ENCODE results near the gene PHACTR2.
"Not testable (repeated sequence)": the region's sequence is repeated elsewhere in the genome, so short reads cannot be mapped to it uniquely, and the experiment has no call there.

The PHACTR2 gene

DNA sequence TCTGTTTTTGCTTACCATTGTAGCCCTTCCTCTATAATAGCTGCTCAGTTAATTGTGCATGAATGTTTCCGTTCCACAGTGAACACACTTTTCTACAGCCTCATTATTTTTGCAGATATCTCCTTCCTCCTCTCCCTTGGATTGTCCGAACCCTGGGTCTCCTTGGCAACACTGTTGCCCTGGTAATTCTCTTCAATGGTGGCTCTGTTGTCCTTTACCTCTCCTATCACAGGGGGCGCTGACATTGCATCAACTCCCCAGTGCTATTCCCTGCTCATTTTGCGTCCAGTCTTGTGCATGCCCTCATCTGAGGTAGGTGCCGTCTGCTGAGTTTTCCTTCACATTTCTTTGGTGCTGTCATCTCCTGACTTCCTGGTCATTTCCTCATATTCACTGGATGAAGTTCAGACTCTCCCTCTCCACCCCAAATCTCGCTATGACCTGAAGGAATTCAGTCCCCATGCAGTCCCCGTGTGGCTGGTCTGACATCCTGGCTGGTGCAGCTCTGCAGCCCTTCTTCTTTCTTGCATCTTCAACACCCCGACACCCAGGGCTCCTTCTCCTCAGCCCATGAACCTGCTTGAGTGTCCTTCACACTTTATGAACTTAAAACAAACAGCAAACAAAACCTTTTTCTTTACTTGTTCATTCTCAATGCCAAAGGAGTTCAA lies 21.1 kb downstream of the PHACTR2 start:
- DNase-seq (ENCODE audit: low read depth in 2 of 2) = no peak

DNA sequence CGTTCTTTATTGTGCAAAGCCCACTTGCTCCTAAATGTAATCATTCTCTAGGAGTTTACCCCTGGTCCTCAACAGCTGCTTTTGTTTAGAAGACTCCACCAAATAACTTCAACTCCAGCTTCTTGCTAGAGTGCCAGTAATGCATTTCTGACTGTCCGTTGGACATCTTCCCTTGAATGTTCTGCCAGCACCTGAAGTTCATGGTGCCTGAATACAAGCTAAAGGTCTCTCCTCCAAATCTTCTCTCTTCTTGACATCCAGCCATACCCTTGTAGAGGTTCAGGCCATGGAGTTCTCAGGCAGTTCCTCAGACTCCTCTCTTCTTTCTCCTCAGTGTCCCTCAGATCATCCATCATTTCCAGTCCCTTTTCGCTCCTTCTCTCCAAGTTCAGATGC lies 21.7 kb downstream of the PHACTR2 start:
- no peak for DNase-seq (ENCODE audit: low read depth in 2 of 2)

DNA sequence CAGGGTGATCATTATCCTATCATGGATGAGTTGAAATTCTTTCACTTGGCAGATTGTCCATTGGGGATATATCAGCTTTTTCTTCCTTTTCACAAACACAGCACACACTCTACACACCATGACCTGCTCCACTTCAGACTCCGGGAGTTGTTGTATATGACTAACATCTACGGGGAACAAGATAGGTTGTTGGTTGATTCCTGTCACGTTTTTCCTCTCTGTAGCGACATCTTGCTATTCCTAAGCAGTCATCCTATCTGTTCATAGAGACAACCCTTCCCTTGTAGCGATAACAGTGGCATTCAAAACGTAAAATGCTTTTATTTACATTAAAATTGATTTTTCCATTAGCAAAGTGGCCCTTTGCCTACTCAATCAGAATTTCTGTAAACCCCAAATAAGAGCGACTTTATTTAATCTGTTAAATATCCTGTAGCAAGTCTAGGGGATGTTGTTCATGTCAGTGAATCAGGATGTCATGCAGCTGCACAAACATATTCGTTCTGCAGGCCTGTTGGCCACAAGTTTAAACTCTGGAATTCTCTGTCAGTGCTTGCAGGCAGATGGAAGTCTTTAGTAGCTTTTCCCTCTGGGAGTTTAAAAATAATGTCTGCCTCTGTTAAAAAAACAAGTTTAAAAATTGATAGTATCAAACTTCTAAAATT lies 23.1 kb downstream of the PHACTR2 start:
- no peak for DNase-seq (ENCODE audit: low read depth in 2 of 2)

DNA sequence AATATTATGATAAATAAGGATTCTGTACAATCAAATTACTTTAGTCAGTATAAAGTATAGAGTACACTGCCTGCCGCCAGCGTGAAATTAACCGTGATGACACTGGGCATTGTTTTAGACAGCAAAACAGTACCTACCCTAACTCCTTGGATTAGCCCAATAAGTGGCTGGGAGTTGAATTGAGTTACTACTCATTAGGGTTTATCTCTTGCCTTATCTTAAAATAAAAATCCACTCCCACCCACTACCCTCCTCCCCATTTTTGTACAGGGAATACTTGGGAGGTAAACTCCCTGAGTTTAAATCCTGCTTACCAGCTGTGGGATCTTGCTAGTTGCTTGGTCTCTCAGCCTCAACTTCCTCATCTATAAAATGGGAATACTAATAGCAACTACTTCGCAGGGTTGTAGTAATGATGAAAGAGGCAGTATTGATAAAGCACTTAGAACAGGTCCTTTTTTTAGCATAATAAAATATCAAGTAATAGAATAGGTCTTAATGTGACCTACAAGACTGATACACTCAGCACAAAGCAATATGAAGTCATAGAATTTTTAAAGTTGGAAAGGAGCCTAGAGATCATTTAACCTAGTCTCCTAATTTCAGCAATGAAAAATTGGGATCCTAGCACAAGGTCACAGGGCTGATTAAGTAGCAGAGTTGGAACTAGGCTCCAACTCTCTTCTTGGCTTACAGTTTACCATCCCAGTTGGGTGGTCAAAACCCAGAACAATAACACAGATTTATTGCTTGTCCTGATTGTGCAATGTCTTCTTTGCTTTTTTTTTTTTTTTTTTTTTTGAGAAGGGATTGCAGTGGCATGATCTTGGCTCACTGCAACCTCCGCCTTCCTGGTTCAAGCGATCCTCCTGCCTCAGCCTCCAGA lies 23.8 kb downstream of the PHACTR2 start:
- no peak for DNase-seq (ENCODE audit: low read depth in 2 of 2)

DNA sequence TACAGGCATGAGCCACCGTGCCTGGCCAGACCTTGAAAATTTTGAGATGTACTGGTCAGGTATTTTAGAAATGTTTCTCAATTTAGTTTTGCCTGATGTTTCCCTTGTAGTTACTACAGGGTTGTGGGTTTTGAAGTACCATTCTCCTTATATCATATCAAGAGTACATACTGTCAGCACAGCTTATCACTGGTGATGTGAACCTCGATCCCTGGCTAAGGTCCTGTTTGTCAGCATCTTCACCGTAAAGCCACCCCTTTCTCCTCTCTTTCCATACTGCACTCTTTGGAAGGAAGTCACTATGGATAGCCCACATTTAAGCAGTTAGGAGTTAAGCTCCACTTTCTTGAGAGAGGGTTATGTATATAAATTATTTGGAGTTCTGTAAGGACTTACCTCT lies 27.8 kb downstream of the PHACTR2 start:
- DNase-seq (ENCODE audit: low read depth in 2 of 2) = no peak

DNA sequence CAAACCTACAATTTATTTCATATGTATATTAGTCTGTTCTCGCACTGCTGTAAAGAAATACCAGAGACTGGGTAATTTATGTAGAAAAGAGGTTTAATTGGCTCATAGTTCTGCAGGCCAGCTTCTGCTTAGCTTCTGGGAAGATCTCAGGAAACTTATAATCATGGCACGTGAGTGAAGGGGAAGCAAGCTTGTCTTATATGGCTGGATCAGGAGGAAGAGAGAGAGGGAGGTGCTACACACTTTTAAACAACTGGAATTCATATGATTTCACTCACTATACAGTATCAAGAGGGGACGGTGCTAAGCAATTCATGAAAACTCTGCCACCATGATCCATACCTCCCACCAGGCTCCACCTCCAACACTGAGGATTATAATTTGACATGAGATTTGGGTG lies 29.9 kb downstream of the PHACTR2 start:
- no peak for DNase-seq (ENCODE audit: low read depth in 2 of 2)

DNA sequence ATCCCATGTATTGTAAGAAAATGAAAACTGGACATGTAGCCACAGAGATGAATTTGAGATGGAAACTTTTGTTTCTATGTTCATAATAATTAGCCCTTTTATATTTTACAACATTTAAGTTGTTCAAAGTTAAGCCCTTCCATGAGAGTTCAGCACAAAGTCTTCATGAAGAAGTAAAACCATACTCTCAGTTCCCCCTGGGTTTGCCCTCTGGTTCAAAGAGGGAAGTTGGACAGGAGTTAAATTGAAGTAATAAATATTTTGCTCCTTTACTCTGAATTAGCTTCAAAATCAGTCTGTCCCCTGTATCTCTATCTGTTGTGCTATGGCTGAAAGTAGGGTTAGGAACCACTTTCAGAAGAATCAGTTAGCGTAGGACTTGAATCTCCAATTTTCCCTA lies 31.1 kb downstream of the PHACTR2 start:
- no peak for DNase-seq (ENCODE audit: low read depth in 2 of 2)

DNA sequence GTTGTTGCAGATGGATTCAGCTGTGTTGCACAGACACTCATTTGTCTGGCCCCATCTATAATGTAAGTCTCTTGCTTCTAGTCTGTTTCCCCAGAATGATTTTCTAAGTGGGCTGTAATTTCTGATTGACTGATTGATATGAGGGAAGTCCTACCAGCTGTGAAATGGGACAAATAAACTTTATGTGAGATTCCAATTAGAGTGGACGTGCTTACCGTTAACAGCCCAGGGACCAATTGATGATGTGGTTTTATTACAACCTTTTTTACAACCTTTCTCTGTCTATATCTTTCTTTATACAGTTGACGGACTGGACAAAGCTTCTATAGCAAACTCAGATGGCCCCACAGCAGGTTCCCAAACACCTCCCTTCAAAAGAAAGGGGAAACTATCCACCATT lies 33.9 kb downstream of the PHACTR2 start:
- no peak for DNase-seq (ENCODE audit: low read depth in 2 of 2)

DNA sequence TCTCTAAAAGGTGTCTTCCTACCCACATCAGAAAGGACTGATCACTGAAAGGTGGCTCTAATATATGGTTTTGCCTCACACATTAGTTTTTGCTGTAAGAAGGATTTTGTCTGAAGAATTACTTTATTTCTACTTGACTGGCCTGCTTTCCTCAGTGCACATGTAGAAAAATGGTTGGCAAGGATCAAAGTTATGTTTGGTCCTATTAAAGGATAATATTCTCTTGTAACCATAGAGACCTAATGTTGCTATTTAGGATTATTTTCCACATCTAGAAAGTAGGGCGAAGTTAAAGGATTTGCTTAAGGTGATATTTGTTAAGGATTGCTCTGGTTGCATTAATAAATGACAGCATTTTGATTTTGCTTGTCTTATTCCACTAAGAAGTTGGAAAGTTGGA lies 40.7 kb downstream of the PHACTR2 start:
- DNase-seq (ENCODE audit: low read depth in 2 of 2) = no peak

DNA sequence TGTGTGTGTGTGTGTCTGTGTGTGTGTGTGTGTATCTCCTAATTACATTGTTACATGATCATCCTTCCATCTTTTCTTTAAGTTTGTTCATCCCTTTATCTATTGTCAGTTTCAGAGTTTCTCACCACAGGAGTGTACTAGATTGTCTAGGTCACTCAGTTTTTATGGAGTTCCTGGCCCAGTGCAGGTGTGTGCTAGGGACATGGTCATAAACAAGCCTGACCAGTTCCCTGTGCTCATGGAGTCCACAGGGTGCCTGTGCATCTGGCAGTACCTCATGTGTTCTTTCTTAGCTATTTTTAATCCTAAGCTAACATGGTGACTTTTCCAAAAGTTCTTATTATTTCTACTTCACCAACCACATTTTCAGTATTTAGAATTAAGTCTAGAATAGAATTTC lies 43.9 kb downstream of the PHACTR2 start:
- DNase-seq (ENCODE audit: low read depth in 2 of 2) = no peak

DNA sequence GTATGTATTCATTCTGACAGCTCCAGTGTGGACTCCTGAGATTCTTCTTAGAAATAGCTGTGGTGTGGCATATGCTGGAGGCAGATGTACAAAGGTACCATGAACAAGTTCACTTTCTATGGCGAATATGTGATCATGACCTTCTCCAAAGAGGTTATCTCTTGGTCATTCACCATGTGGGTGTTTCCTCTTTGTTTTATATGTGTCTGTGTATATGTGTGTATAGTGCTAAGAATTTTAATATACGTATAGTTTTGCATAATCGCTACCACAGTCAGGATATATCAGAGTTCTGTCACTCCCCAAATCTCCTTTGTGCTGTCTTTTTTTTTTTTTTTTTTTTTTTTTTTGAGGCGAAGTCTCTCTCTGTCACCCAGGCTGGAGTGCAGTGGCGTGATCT lies 47.1 kb downstream of the PHACTR2 start:
- DNase-seq (ENCODE audit: low read depth in 2 of 2) = no peak

DNA sequence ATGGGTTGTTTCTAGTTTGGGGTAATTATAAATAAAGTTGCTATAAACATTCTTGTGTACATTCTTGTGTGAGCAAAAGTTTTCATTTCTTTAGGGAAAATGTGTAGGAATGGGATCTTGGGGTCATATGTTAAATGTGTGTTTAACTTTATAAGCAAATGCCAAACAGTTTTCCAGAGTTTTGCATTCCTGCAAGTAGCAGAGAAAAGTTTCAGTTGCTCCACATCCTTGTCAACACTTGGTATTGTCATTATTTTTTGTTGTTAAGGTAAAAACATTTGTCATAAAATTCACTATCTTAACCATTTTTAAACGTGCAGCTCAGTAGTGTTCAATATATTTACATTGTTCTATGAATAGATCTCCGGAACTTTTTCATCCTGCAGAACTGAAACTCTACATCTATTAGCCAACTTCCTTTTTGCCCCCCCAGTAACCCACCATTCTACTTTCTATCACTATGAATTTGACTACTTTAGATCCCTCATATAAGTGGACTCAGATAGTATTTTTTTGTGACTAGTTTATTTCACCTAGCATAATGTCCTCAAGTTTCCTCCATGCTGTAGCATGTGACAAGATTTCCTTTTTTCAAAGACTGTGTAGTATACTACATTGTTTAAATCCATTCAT lies 48.4 kb downstream of the PHACTR2 start:
- DNase-seq (ENCODE audit: low read depth in 2 of 2) = no peak

DNA sequence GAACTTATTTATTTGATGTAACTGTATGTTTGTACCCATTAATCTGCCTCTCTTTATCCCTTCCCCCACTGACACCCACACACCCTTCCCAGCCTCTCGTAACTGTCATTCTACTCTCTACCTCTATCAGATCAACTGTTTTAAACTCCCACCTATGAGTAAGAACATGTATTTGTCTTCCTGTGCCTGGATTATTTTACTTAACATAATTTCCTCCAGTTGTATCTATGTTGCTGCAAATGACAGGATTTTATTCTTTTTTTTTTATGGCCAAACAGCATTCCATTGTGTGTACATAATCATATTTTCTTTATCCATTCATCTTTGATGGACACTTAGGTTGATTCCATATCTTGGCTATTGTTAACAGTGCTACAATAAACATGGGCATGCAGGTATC lies 49.3 kb downstream of the PHACTR2 start:
- DNase-seq (ENCODE audit: low read depth in 2 of 2) = no peak

DNA sequence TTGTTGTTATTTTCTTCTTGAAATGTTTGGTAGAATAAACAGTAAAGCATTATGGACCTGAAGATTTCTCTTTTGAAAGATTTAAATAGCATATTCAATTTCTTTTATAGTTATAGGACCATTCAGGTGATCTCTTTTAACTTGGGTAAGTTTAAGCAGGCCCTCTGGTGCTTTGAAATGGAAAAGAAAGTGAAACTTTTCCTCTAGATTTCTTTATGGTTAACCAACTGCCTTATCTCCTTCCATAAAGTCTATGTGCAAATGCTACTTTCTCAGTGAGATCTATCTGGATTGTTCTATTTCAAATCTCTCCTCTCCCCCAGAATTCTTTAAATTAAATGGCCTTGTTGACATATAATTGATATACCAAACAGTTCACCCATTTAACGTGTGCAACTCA lies 54.0 kb downstream of the PHACTR2 start:
- no peak for DNase-seq (ENCODE audit: low read depth in 2 of 2)

DNA sequence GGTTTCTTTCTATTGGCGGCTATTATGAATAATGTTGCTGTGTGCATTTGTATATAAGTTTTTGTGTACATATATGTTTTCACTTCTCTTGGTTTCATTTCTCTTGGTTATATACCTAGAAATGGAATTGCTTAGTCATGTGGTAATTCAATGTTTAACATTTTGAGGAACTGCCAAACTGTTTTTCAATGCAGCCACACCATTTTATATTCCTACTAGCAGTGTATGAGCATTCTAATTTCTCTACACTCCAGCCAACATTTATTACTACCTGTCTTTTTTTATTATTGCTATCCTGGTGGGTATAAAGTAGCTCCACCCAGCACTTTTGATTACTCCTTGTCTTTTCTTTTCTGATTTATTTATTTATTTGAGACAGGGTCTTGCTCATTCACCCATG lies 54.8 kb downstream of the PHACTR2 start:
- DNase-seq (ENCODE audit: low read depth in 2 of 2) = no peak

DNA sequence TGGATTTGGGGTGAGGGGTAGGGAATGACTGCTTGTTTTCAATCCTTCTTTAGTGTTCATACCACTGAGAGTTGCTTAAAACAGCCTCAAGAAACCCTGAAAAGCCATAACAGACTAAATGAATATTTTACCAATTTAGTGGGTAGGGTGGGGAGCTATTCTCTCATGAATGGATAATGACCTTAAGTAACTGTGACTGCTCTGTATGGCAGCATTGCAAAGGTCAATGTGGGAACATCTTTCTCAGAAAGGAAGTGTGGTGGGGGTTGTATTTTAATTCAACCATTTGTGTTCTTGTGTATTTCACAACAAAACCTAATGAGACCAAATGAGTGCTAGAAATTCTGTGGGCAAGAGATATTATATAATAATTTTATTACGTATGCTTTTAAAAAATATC lies 55.7 kb downstream of the PHACTR2 start:
- DNase-seq (ENCODE audit: low read depth in 2 of 2) = no peak

DNA sequence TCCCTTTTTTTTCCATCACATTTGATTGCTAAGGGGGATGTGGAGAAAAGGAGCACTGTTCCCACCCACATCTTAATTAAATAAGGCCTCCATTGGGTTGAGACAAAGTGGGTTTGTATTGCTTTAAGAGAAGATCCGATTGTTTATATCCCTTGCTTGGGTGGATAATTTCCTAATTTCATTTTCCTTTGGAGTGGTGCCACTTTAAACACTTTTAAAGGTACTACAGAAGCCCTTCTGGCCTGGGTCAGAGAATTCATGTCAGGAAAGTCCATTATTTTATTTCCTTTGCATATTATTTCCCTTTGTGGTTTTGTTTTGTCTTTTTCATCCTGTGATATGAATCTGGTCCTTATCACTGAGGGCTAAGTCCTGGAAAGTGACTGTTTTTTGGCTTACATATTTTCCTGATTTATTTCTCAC lies 56.9 kb downstream of the PHACTR2 start:
- no peak for DNase-seq (ENCODE audit: low read depth in 2 of 2)

DNA sequence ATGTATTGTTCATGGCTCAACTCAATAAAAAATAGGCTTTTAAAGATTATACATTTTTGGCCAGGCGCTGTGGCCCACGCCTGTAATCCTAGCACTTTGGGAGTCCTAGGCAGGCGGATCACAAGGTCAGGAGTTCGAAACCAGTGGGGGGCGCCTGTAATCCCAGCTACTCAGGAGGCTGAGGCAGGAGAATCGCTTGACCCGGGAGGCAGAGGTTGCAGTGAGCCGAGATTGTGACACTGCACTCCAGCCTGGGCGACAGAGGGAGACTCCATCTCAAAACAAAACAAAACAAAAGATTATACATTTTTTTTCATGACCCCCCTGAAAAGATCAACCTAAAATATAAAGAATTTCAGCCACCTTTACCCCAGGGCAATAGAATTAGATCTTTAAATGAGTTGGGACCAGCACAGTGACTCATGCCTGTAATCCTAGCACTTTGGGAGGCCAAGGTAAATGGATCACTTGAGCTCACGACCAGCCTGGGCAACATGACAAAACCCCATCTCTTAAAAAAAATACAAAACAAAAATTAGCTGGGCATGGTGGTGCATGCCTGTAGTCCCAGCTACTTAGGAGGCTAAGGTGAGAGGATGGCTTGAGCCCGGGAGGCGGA lies 60.4 kb downstream of the PHACTR2 start:
- not testable (repeated sequence) for DNase-seq (ENCODE audit: low read depth in 2 of 2)

DNA sequence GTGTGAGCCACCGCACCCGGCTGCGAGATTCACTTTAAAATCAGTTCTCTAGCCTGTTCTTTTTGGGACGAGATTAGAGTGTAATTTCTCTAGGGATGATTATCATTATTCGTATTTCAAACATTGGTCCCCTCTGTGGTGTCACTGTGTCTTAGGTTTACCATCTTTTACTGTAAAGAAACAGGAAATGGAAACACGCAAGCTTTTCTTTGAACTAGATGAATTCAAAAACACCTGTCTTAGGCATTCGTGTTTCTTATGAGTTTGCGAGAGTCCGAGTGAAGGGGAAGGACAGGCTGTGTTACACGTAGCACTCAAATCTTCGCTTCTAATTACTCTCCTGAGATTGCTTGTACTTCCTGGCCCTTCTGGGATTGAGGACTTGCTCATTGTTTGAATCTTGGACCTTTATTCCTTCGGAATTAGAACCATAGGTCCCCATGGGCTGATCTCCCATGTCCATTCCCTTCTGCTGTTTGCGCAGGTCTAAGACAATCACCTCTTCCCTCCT lies 61.6 kb downstream of the PHACTR2 start:
- DNase-seq (ENCODE audit: low read depth in 2 of 2) = no peak

DNA sequence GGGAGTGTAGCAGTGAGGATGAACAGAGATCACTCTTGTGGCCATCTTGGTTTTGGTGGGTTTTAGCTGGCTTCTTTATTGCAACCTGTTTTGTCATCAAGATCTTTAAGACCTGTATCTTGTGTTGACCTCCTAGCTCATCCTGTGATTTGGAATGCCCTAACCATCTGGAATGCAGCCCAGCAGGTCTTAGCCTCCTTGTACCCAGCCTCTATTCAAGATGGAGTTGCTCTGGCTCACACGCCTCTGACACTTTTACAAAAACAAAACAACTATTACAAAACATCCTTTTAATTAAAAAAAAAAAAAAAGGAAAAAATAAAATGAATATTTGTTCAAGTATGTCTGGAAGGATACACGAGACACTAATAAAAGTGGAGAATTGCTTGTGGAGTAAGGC lies 62.4 kb downstream of the PHACTR2 start:
- no peak for DNase-seq (ENCODE audit: low read depth in 2 of 2)

DNA sequence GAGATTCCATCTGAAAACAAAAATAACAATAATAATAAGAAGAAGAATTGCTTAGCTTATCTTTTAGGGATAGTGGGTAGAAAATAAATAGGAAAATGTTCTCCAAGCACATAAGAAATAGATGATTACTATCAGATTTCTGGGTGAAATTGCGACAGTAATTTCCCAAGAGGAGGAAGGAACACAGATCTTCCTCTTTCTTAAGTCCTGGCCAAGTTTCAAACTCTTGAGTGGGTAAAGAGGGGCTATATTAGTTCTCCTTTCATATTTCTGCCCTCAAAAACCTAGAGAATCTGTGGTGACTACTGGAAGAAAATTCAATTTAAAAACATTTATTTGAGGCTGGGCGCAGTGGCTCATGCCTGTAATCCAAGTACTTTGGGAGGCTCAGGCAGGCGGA lies 63.7 kb downstream of the PHACTR2 start:
- DNase-seq (ENCODE audit: low read depth in 2 of 2) = no peak
